K562 (cell line): Measurements from ENCODE around the gene GNAQ.

Experiments
- RAD21 ChIP-seq, 2 experiments: fragments of 250-450 bp in 1 of 2; fragments of 450-650 bp in 1 of 2; sonication (Bioruptor Pico) in 1 of 2; formaldehyde crosslinking in 1 of 2; IDR thresholded peaks in 1 of 2; conservative IDR thresholded peaks in 1 of 2; 2 replicates each; pipeline versions ENCODE4 v1.4.0 to v1.8.0; 2020 to 2022; ENCODE audit warnings: mild to moderate bottlenecking in 2 of 2, moderate library complexity in 1 of 2
- RCOR1 ChIP-seq, 2 experiments: IDR thresholded peaks; 2 replicates each; pipeline ENCODE4 v1.6.1; 2012; ENCODE audit warnings: low read depth in 2 of 2, low read length in 2 of 2, borderline replicate concordance in 1 of 2, improper control_type of control experiment in 1 of 2
- TGIF2 ChIP-seq: sonication (generic); formaldehyde crosslinking; IDR thresholded peaks from 2 replicates; pipeline ENCODE4 v1.8.1; 2022; ENCODE audit warnings: mild to moderate bottlenecking, missing genetic modification reagents, moderate library complexity
- XRCC3 ChIP-seq: fragments of 450-650 bp; IDR thresholded peaks from 2 replicates; pipeline ENCODE4 v1.6.1; 2017; ENCODE audit warnings: mild to moderate bottlenecking, moderate library complexity
- ZBTB17 ChIP-seq: fragments of 450-650 bp; formaldehyde crosslinking; IDR thresholded peaks from 2 replicates; pipeline ENCODE4 v1.4.0; 2020; ENCODE audit warnings: mild to moderate bottlenecking
- ZNF263 ChIP-seq: sonication (generic); formaldehyde crosslinking; IDR thresholded peaks from 2 replicates; pipeline ENCODE4 v1.8.0; 2022; ENCODE audit warnings: mild to moderate bottlenecking, missing genetic modification reagents, borderline replicate concordance
- TF ChIP-seq, protein P1 (sequence below): sonication (generic); formaldehyde crosslinking; IDR thresholded peaks from 2 replicates; pipeline ENCODE4 v1.9.0; 2022; ENCODE audit warnings: mild to moderate bottlenecking, missing genetic modification reagents
- TF ChIP-seq, protein P2 (sequence below), 3 experiments: IDR thresholded peaks in 2 of 3; conservative IDR thresholded peaks in 1 of 3; 2 replicates each; pipeline ENCODE4 v1.5.1; 2011 to 2012; ENCODE audit warnings: low read length in 3 of 3, mild to moderate bottlenecking in 3 of 3, control low read depth in 2 of 3, improper control_type of control experiment in 1 of 3, inconsistent platforms in 1 of 3, low read depth in 1 of 3, mixed read lengths in 1 of 3, moderate library complexity in 1 of 3; ENCODE audit not compliant: insufficient read depth in 2 of 3

DNA sequence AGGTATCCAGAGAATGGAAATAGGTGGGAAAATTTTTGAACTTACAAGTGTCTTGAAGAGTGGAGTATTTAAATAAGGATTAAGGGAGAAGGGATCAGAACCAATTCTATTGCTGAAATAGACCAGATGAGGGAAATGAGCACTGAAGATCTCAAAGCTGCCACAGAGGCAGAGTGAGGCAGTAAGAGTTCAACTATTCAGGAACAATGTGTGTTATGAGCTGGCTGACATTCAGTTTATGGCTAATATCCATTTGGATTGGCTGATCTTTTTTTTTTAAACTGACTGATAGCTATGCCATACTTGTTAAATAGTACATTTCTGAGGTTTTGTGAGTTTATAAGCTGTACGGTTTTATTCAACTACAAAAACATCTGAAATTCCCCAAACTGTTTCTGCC lies 288.2 kb downstream of the GNAQ start:
- no peak for TF ChIP-seq TGIF2 (CRISPR knock-in tag)
- no peak for TF ChIP-seq RAD21 (CRISPR knock-in tag; conservative IDR thresholded peaks at IDR 0.05 in 1 of 2, IDR thresholded peaks at IDR 0.05 in 1 of 2)
- TF ChIP-seq, protein P1, sequence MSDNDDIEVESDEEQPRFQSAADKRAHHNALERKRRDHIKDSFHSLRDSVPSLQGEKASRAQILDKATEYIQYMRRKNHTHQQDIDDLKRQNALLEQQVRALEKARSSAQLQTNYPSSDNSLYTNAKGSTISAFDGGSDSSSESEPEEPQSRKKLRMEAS, result no peak
- TF ChIP-seq, protein P2, sequence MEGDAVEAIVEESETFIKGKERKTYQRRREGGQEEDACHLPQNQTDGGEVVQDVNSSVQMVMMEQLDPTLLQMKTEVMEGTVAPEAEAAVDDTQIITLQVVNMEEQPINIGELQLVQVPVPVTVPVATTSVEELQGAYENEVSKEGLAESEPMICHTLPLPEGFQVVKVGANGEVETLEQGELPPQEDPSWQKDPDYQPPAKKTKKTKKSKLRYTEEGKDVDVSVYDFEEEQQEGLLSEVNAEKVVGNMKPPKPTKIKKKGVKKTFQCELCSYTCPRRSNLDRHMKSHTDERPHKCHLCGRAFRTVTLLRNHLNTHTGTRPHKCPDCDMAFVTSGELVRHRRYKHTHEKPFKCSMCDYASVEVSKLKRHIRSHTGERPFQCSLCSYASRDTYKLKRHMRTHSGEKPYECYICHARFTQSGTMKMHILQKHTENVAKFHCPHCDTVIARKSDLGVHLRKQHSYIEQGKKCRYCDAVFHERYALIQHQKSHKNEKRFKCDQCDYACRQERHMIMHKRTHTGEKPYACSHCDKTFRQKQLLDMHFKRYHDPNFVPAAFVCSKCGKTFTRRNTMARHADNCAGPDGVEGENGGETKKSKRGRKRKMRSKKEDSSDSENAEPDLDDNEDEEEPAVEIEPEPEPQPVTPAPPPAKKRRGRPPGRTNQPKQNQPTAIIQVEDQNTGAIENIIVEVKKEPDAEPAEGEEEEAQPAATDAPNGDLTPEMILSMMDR (IDR thresholded peaks at IDR 0.05 in 2 of 3, conservative IDR thresholded peaks at IDR 0.05 in 1 of 3; ENCODE audit: insufficient read depth in 2 of 3, low read depth in 1 of 3, low read length in 3 of 3), result no peak
- no peak for TF ChIP-seq RCOR1 (IDR thresholded peaks at IDR 0.05; ENCODE audit: borderline replicate concordance in 1 of 2, low read depth in 2 of 2, low read length in 2 of 2)
- TF ChIP-seq XRCC3, result no peak
- no peak for TF ChIP-seq ZBTB17 (CRISPR knock-in tag)
- TF ChIP-seq ZNF263, result no peak
